HEK293 (cell line): ENCODE data around the gene APOBEC2.
A peak's percentile ranks its signal among the peaks of the same experiment; 100 is the strongest.
"Not testable (repeated sequence)": the region's sequence is repeated elsewhere in the genome, so short reads cannot be mapped to it uniquely, and the experiment has no call there.

Experiments
- CTCF ChIA-PET: fragments of 350-600 bp; formaldehyde crosslinking; extraction: SDS; loops from one replicate; lab custom pipeline; 2021; ENCODE audit warnings: antibody characterized with exemption; lab: Yijun Ruan, JAX
- POLR2A ChIA-PET: fragments of 300-600 bp; formaldehyde crosslinking; extraction: SDS; loops from one replicate; lab custom pipeline; 2020; ENCODE audit warnings: antibody characterized with exemption, inconsistent platforms; lab: Yijun Ruan, JAX
- H3K27ac ChIP-seq: fragments of 200-500 bp; sonication (Bioruptor generic); 2 replicates; pipeline ENCODE4 v1.5.1; 2014; ENCODE audit warnings: low read depth, low read length, control low read depth, inconsistent platforms; ENCODE audit errors: extremely low read depth
- H3K36me3 ChIP-seq, 2 experiments: fragments of 200-500 bp in 1 of 2; sonication (Bioruptor generic) in 1 of 2; 1 replicate in 1 of 2; 2 replicates in 1 of 2; pipeline ENCODE4 v1.5.1; 2014 to 2017; ENCODE audit warnings: inconsistent platforms in 2 of 2, low read length in 2 of 2; ENCODE audit not compliant: control insufficient read depth in 2 of 2, insufficient read depth in 1 of 2
- H3K4me1 ChIP-seq: fragments of 200-500 bp; sonication (Bioruptor generic); 2 replicates; pipeline ENCODE4 v1.5.1; 2014; ENCODE audit warnings: mild to moderate bottlenecking, low read length, inconsistent platforms; ENCODE audit not compliant: control insufficient read depth, insufficient read depth
- H3K4me3 ChIP-seq: 2 replicates; pipeline ENCODE4 v1.5.1; 2011; ENCODE audit warnings: low read depth, mild to moderate bottlenecking, control low read depth, low read length, moderate library complexity
- H3K9me3 ChIP-seq: fragments of 200-500 bp; sonication (Bioruptor generic); 2 replicates; pipeline ENCODE4 v1.5.1; 2014; ENCODE audit warnings: low read depth, low read length, inconsistent platforms; ENCODE audit not compliant: control insufficient read depth, insufficient read depth
- OSR2 ChIP-seq: fragments of 450-650 bp; formaldehyde crosslinking; IDR thresholded peaks from 2 replicates; pipeline ENCODE4 v1.5.1; 2016; ENCODE audit warnings: missing biosample characterization, missing genetic modification characterization
- OVOL3 ChIP-seq: fragments of 450-650 bp; formaldehyde crosslinking; IDR thresholded peaks from 2 replicates; pipeline ENCODE4 v1.5.1; 2016; ENCODE audit warnings: missing biosample characterization, missing genetic modification characterization
- SALL2 ChIP-seq: fragments of 450-650 bp; formaldehyde crosslinking; IDR thresholded peaks from 2 replicates; pipeline ENCODE4 v1.5.0; 2017; ENCODE audit warnings: missing biosample characterization, mild to moderate bottlenecking, missing genetic modification characterization, borderline replicate concordance
- ZBTB17 ChIP-seq: fragments of 450-650 bp; formaldehyde crosslinking; IDR thresholded peaks from 2 replicates; pipeline ENCODE4 v1.5.1; 2016; ENCODE audit warnings: missing biosample characterization, missing genetic modification characterization
- ZBTB20 ChIP-seq: fragments of 450-650 bp; formaldehyde crosslinking; IDR thresholded peaks from 2 replicates; pipeline ENCODE4 v1.5.1; 2016; ENCODE audit warnings: missing biosample characterization, missing genetic modification characterization
- ZEB2 ChIP-seq: fragments of 450-650 bp; formaldehyde crosslinking; IDR thresholded peaks from 2 replicates; pipeline ENCODE4 v1.5.1; 2016; ENCODE audit warnings: missing biosample characterization, missing genetic modification characterization
- ZFP41 ChIP-seq: fragments of 450-650 bp; formaldehyde crosslinking; IDR thresholded peaks from 2 replicates; pipeline ENCODE4 v1.5.1; 2016; ENCODE audit warnings: missing biosample characterization, missing genetic modification characterization, borderline replicate concordance
- ZNF121 ChIP-seq: fragments of 450-650 bp; formaldehyde crosslinking; IDR thresholded peaks from 2 replicates; pipeline ENCODE4 v1.5.1; 2016; ENCODE audit warnings: missing biosample characterization, missing genetic modification characterization
- ZNF223 ChIP-seq: fragments of 450-650 bp; formaldehyde crosslinking; IDR thresholded peaks from 2 replicates; pipeline ENCODE4 v1.5.1; 2016; ENCODE audit warnings: missing biosample characterization, missing genetic modification characterization
- ZNF37A ChIP-seq: fragments of 450-650 bp; IDR thresholded peaks from 2 replicates; pipeline ENCODE4 v1.5.1; 2018; ENCODE audit warnings: missing biosample characterization, missing genetic modification characterization
- ZNF433 ChIP-seq: fragments of 450-650 bp; formaldehyde crosslinking; IDR thresholded peaks from 2 replicates; pipeline ENCODE4 v1.5.1; 2016; ENCODE audit warnings: missing biosample characterization, missing genetic modification characterization, low read depth
- ZNF510 ChIP-seq: fragments of 450-650 bp; formaldehyde crosslinking; IDR thresholded peaks from 2 replicates; pipeline ENCODE4 v1.5.1; 2018; ENCODE audit warnings: mild to moderate bottlenecking, missing genetic modification characterization, missing biosample characterization; ENCODE audit not compliant: insufficient replicate concordance
- ZNF530 ChIP-seq: fragments of 450-650 bp; formaldehyde crosslinking; IDR thresholded peaks from 2 replicates; pipeline ENCODE4 v1.5.1; 2016; ENCODE audit warnings: low read depth, missing biosample characterization, missing genetic modification characterization
- ZNF544 ChIP-seq: fragments of 450-650 bp; formaldehyde crosslinking; IDR thresholded peaks from 2 replicates; pipeline ENCODE4 v1.5.0; 2017; ENCODE audit warnings: missing biosample characterization, missing genetic modification characterization
- ZNF610 ChIP-seq: fragments of 450-650 bp; formaldehyde crosslinking; IDR thresholded peaks from 2 replicates; pipeline ENCODE4 v1.5.1; 2016; ENCODE audit warnings: missing biosample characterization, missing genetic modification characterization, borderline replicate concordance
- ZNF626 ChIP-seq: fragments of 450-650 bp; sonication (Bioruptor Pico); formaldehyde crosslinking; IDR thresholded peaks from 2 replicates; pipeline ENCODE4 v1.5.1; 2018; ENCODE audit warnings: missing biosample characterization, missing genetic modification characterization, inconsistent platforms
- ZNF654 ChIP-seq: fragments of 450-650 bp; formaldehyde crosslinking; IDR thresholded peaks from 2 replicates; pipeline ENCODE4 v1.5.1; 2016; ENCODE audit warnings: low read depth, missing biosample characterization, missing genetic modification characterization
- ZNF707 ChIP-seq: fragments of 450-650 bp; formaldehyde crosslinking; IDR thresholded peaks from 2 replicates; pipeline ENCODE4 v1.5.1; 2016; ENCODE audit warnings: missing biosample characterization, missing genetic modification characterization
- ZNF776 ChIP-seq: fragments of 450-650 bp; formaldehyde crosslinking; IDR thresholded peaks from 2 replicates; pipeline ENCODE4 v1.5.0; 2017; ENCODE audit warnings: missing biosample characterization, missing genetic modification characterization, borderline replicate concordance
- ZNF791 ChIP-seq: fragments of 450-650 bp; formaldehyde crosslinking; IDR thresholded peaks from 2 replicates; pipeline ENCODE4 v1.5.1; 2016; ENCODE audit warnings: missing biosample characterization, missing genetic modification characterization
- ZNF830 ChIP-seq: fragments of 450-650 bp; IDR thresholded peaks from 2 replicates; pipeline ENCODE4 v1.5.0; 2018; ENCODE audit warnings: missing biosample characterization, missing genetic modification characterization, low read depth, mild to moderate bottlenecking, moderate library complexity
- TF ChIP-seq, protein P1 (sequence below): fragments of 450-650 bp; formaldehyde crosslinking; IDR thresholded peaks from 2 replicates; pipeline ENCODE4 v1.5.1; 2016; ENCODE audit warnings: missing biosample characterization, missing genetic modification characterization, low read depth
- TF ChIP-seq, protein P2 (sequence below): fragments of 450-650 bp; formaldehyde crosslinking; IDR thresholded peaks from 2 replicates; pipeline ENCODE4 v1.5.1; 2016; ENCODE audit warnings: missing biosample characterization, missing genetic modification characterization
- TF ChIP-seq, protein P3 (sequence below): fragments of 450-650 bp; formaldehyde crosslinking; IDR thresholded peaks from 2 replicates; pipeline ENCODE4; 2016; ENCODE audit warnings: missing biosample characterization, missing genetic modification characterization
- TF ChIP-seq, protein P4 (sequence below): fragments of 450-650 bp; formaldehyde crosslinking; IDR thresholded peaks from 2 replicates; pipeline ENCODE4 v1.5.1; 2016; ENCODE audit warnings: missing biosample characterization, missing genetic modification characterization
- TF ChIP-seq, protein P5 (sequence below): fragments of 450-650 bp; formaldehyde crosslinking; IDR thresholded peaks from 2 replicates; pipeline ENCODE4 v1.5.1; 2016; ENCODE audit warnings: missing biosample characterization, missing genetic modification characterization

APOBEC2 gene

DNA sequence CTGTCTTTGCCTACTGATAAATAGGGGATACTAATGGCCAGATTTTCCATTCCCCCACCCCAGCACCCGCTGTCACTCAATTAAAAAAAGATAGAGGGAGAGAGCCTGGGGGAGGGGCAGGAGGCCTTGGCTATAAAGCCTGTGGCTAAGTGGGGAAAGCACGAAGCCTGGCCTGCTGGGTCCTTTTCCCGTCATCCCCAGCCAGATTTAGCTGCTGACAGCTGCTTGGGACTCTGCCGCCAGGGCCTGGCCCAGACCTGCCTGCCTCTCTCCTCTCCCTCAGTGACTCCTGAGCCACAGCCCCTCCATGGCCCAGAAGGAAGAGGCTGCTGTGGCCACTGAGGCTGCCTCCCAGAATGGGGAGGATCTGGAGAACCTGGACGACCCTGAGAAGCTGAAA lies at the start of gene APOBEC2:
APOBEC2 (plus strand) TSS at position 162 of the 400 bp plus-strand sequence; CDS start at position 308, 146 bp downstream.
- Histone ChIP-seq H3K4me3 (no peak within 1 kb of the TSS), H3K9me3 (no peaks in the 10 kb centered on the region), H3K27ac (no peak within 1 kb of the TSS), H3K36me3 (no peaks in the 10 kb centered on the region)
- CTCF ChIA-PET = interaction anchor here (0.6 to 10.6 kb wide), 3 partner anchors 14 to 224 kb away, joined by 3 to 100 read pairs (median 5); partner anchors contain the start of genes TSPO2 and UNC5CL
- POLR2A ChIA-PET = no interaction called here
- TF ChIP-seq ZNF776 (tag by site-specific recombination) (no peak), ZNF37A (tag by site-specific recombination) (no peak), ZNF830 (tag by site-specific recombination) (no peak), OVOL3 (tag by site-specific recombination) (no peak), ZBTB20 (no peak), ZNF530 (tag by site-specific recombination) (no peak), ZNF626 (tag by site-specific recombination) (no peak), ZNF791 (no peak), ZFP41 (no peak), ZNF223 (tag by site-specific recombination) (no peak), ZNF707 (no peak), OSR2 (tag by site-specific recombination) (no peak), ZNF544 (tag by site-specific recombination) (no peak), ZNF510 (tag by site-specific recombination) (no peak), ZNF610 (tag by site-specific recombination) (no peak), SALL2 (tag by site-specific recombination) (no peak), ZNF433 (tag by site-specific recombination) (no peak)
- TF ChIP-seq, protein P1, sequence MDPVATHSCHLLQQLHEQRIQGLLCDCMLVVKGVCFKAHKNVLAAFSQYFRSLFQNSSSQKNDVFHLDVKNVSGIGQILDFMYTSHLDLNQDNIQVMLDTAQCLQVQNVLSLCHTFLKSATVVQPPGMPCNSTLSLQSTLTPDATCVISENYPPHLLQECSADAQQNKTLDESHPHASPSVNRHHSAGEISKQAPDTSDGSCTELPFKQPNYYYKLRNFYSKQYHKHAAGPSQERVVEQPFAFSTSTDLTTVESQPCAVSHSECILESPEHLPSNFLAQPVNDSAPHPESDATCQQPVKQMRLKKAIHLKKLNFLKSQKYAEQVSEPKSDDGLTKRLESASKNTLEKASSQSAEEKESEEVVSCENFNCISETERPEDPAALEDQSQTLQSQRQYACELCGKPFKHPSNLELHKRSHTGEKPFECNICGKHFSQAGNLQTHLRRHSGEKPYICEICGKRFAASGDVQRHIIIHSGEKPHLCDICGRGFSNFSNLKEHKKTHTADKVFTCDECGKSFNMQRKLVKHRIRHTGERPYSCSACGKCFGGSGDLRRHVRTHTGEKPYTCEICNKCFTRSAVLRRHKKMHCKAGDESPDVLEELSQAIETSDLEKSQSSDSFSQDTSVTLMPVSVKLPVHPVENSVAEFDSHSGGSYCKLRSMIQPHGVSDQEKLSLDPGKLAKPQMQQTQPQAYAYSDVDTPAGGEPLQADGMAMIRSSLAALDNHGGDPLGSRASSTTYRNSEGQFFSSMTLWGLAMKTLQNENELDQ (tag by site-specific recombination) = no peak
- TF ChIP-seq, protein P2, sequence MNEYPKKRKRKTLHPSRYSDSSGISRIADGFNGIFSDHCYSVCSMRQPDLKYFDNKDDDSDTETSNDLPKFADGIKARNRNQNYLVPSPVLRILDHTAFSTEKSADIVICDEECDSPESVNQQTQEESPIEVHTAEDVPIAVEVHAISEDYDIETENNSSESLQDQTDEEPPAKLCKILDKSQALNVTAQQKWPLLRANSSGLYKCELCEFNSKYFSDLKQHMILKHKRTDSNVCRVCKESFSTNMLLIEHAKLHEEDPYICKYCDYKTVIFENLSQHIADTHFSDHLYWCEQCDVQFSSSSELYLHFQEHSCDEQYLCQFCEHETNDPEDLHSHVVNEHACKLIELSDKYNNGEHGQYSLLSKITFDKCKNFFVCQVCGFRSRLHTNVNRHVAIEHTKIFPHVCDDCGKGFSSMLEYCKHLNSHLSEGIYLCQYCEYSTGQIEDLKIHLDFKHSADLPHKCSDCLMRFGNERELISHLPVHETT = no peak
- TF ChIP-seq, protein P3, sequence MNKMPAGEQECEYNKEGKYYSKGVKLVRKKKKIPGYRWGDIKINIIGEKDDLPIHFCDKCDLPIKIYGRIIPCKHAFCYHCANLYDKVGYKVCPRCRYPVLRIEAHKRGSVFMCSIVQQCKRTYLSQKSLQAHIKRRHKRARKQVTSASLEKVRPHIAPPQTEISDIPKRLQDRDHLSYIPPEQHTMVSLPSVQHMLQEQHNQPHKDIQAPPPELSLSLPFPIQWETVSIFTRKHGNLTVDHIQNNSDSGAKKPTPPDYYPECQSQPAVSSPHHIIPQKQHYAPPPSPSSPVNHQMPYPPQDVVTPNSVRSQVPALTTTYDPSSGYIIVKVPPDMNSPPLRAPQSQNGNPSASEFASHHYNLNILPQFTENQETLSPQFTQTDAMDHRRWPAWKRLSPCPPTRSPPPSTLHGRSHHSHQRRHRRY (tag by site-specific recombination) = no peak
- TF ChIP-seq, all 188 proteins: peak for 0
- H3K4me1 ChIP-seq = no peaks in the 10 kb centered on the region

DNA sequence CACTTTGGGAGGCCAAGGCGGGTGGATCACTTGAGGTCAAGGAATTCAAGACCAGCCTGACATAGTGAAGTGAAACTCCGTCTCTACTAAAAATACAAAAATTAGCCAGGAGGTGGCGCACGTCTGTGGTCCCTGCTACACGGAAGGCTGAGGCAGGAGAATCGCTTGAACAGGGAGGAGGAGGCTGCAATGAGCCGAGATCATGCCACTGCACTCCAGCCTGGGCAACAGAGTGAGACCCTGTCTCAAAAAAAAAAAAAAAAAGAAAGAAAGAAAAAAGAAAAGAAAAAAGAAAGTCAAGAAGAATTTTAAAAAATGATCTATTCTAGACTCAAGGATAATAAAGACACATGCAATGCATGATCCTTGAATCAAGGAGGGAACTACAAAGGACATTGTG lies 46.8 kb upstream of the APOBEC2 start:
- CTCF ChIA-PET = interaction anchor here (3.4 kb wide), 1 partner anchor 22 kb away, joined by 35 read pairs; no protein-coding TSS in a partner anchor
- H3K4me1 ChIP-seq, H3K36me3 ChIP-seq, H3K27ac ChIP-seq, H3K4me3 ChIP-seq, POLR2A ChIA-PET, H3K9me3 ChIP-seq: not testable (repeated sequence)
- peak; percentile 71 for TF ChIP-seq ZBTB17 (tag by site-specific recombination)
- TF ChIP-seq, protein P4, sequence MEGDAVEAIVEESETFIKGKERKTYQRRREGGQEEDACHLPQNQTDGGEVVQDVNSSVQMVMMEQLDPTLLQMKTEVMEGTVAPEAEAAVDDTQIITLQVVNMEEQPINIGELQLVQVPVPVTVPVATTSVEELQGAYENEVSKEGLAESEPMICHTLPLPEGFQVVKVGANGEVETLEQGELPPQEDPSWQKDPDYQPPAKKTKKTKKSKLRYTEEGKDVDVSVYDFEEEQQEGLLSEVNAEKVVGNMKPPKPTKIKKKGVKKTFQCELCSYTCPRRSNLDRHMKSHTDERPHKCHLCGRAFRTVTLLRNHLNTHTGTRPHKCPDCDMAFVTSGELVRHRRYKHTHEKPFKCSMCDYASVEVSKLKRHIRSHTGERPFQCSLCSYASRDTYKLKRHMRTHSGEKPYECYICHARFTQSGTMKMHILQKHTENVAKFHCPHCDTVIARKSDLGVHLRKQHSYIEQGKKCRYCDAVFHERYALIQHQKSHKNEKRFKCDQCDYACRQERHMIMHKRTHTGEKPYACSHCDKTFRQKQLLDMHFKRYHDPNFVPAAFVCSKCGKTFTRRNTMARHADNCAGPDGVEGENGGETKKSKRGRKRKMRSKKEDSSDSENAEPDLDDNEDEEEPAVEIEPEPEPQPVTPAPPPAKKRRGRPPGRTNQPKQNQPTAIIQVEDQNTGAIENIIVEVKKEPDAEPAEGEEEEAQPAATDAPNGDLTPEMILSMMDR (tag by site-specific recombination) = peak; percentile 81
- TF ChIP-seq, protein P5, sequence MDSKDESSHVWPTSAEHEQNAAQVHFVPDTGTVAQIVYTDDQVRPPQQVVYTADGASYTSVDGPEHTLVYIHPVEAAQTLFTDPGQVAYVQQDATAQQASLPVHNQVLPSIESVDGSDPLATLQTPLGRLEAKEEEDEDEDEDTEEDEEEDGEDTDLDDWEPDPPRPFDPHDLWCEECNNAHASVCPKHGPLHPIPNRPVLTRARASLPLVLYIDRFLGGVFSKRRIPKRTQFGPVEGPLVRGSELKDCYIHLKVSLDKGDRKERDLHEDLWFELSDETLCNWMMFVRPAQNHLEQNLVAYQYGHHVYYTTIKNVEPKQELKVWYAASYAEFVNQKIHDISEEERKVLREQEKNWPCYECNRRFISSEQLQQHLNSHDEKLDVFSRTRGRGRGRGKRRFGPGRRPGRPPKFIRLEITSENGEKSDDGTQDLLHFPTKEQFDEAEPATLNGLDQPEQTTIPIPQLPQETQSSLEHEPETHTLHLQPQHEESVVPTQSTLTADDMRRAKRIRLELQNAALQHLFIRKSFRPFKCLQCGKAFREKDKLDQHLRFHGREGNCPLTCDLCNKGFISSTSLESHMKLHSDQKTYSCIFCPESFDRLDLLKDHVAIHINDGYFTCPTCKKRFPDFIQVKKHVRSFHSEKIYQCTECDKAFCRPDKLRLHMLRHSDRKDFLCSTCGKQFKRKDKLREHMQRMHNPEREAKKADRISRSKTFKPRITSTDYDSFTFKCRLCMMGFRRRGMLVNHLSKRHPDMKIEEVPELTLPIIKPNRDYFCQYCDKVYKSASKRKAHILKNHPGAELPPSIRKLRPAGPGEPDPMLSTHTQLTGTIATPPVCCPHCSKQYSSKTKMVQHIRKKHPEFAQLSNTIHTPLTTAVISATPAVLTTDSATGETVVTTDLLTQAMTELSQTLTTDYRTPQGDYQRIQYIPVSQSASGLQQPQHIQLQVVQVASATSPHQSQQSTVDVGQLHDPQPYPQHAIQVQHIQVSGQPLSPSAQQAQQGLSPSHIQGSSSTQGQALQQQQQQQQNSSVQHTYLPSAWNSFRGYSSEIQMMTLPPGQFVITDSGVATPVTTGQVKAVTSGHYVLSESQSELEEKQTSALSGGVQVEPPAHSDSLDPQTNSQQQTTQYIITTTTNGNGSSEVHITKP = 0 out of 2 replicates have a peak, but pooled peaks have one; percentile 29
- TF ChIP-seq ZNF121 (tag by site-specific recombination) = peak; percentile 99
- 0 out of 2 replicates have a peak, but pooled peaks have one; percentile 28 for TF ChIP-seq ZEB2 (tag by site-specific recombination)
- TF ChIP-seq ZNF654 (tag by site-specific recombination) = peak; percentile 67
